Neural cell (in vitro differentiated cells): Measurements from ENCODE around the gene ADSS1.

ENCODE experiments used
- CTCF ChIP-seq: fragments of 450-650 bp; IDR thresholded peaks from 2 replicates; pipeline ENCODE4 v1.5.1; 2014; ENCODE audit warnings: antibody characterized with exemption, mild to moderate bottlenecking, moderate library complexity; ENCODE audit not compliant: poor library complexity, severe bottlenecking
- EP300 ChIP-seq: fragments of 450-650 bp; conservative IDR thresholded peaks from 2 replicates; pipeline ENCODE4 v1.6.1; 2014; ENCODE audit warnings: antibody characterized with exemption, mild to moderate bottlenecking, moderate library complexity; ENCODE audit not compliant: poor library complexity, severe bottlenecking
- RAD21 ChIP-seq: fragments of 450-650 bp; conservative IDR thresholded peaks from 2 replicates; pipeline ENCODE4 v1.6.1; 2014; ENCODE audit warnings: antibody characterized with exemption, mild to moderate bottlenecking, moderate library complexity
- REST ChIP-seq: IDR thresholded peaks from 2 replicates; pipeline ENCODE4 v1.6.1; 2012; ENCODE audit warnings: borderline replicate concordance

GRCh38 chr14:104684449-104684821 lies 39.6 kb upstream of the ADSS1 start:
- TF ChIP-seq RAD21: no peak
- no peak for TF ChIP-seq CTCF
- TF ChIP-seq EP300: no peak
- TF ChIP-seq REST: no peak
